SK-N-SH treated with all-trans-retinoic acid at 6 μM for 48 hours (cell line): ENCODE results near the gene SBF2.

Experiments used
- ATAC-seq: fragments of 200-7000 bp; cut with Tn5 transposase; 3 replicates; pipeline ENCODE4 v1.9.1; 2020; ENCODE audit warnings: mild to moderate bottlenecking, moderate library complexity
- ARNTL ChIP-seq: fragments of 450-650 bp; formaldehyde crosslinking; IDR thresholded peaks from 2 replicates; pipeline ENCODE4 v1.5.0; 2020; ENCODE audit warnings: low read depth, mild to moderate bottlenecking, moderate library complexity, borderline replicate concordance
- BACH2 ChIP-seq: fragments of 250-450 bp; sonication (Bioruptor Pico); IDR thresholded peaks from 2 replicates; pipeline ENCODE4 v1.9.0; 2021; ENCODE audit warnings: mild to moderate bottlenecking, borderline replicate concordance
- GLIS3 ChIP-seq: fragments of 250-450 bp; sonication (Bioruptor Pico); IDR thresholded peaks from 2 replicates; pipeline ENCODE4 v1.5.0; 2020; ENCODE audit warnings: mild to moderate bottlenecking, moderate library complexity
- ISL1 ChIP-seq: fragments of 250-450 bp; sonication (Bioruptor Pico); IDR thresholded peaks from 2 replicates; pipeline ENCODE4 v2.1.2; 2022; ENCODE audit warnings: mild to moderate bottlenecking, moderate library complexity
- OSR1 ChIP-seq: fragments of 250-450 bp; sonication (Bioruptor Pico); IDR thresholded peaks from 2 replicates; pipeline ENCODE4 v1.8.0; 2022; ENCODE audit warnings: moderate library complexity, mild to moderate bottlenecking, inconsistent platforms
- PATZ1 ChIP-seq: fragments of 250-450 bp; sonication (Bioruptor Pico); IDR thresholded peaks from 2 replicates; pipeline ENCODE4 v1.8.0; 2020; ENCODE audit warnings: mild to moderate bottlenecking, moderate library complexity, borderline replicate concordance
- PPARA ChIP-seq: fragments of 250-450 bp; sonication (Bioruptor Pico); IDR thresholded peaks from 2 replicates; pipeline ENCODE4 v1.5.0; 2020; ENCODE audit warnings: mild to moderate bottlenecking, borderline replicate concordance
- RARB ChIP-seq: fragments of 250-450 bp; sonication (Bioruptor Pico); IDR thresholded peaks from 2 replicates; pipeline ENCODE4 v1.8.0; 2021; ENCODE audit warnings: mild to moderate bottlenecking, moderate library complexity
- SNAI2 ChIP-seq: fragments of 250-450 bp; sonication (Bioruptor Pico); IDR thresholded peaks from 2 replicates; pipeline ENCODE4 v1.5.0; 2020; ENCODE audit warnings: mild to moderate bottlenecking, moderate library complexity
- TCF4 ChIP-seq: fragments of 250-450 bp; sonication (Bioruptor Pico); IDR thresholded peaks from 2 replicates; pipeline ENCODE4 v1.8.0; 2021; ENCODE audit warnings: mild to moderate bottlenecking, moderate library complexity, borderline replicate concordance
- TOX ChIP-seq: fragments of 250-450 bp; sonication (Bioruptor Pico); IDR thresholded peaks from 2 replicates; pipeline ENCODE4 v1.8.0; 2021; ENCODE audit warnings: mild to moderate bottlenecking, moderate library complexity, borderline replicate concordance
- TSHZ2 ChIP-seq: fragments of 250-450 bp; sonication (Bioruptor Pico); IDR thresholded peaks from 2 replicates; pipeline ENCODE4 v1.5.0; 2020; ENCODE audit warnings: mild to moderate bottlenecking, moderate library complexity
- ZC3H10 ChIP-seq: fragments of 250-450 bp; sonication (Bioruptor Pico); IDR thresholded peaks from 2 replicates; pipeline ENCODE4 v1.5.1; 2021; ENCODE audit warnings: mild to moderate bottlenecking, moderate library complexity
- ZNF565 ChIP-seq: fragments of 450-650 bp; formaldehyde crosslinking; conservative IDR thresholded peaks from 2 replicates; pipeline ENCODE4 v1.5.0; 2020; ENCODE audit warnings: low read depth, mild to moderate bottlenecking, moderate library complexity
- ZNF70 ChIP-seq: fragments of 450-650 bp; formaldehyde crosslinking; IDR thresholded peaks from 2 replicates; pipeline ENCODE4 v1.5.0; 2020; ENCODE audit warnings: mild to moderate bottlenecking, moderate library complexity
- ZNF8 ChIP-seq: fragments of 450-650 bp; formaldehyde crosslinking; IDR thresholded peaks from 2 replicates; pipeline ENCODE4 v1.5.0; 2020; ENCODE audit warnings: mild to moderate bottlenecking, moderate library complexity
- TF ChIP-seq, protein P1 (sequence below): fragments of 250-450 bp; sonication (Bioruptor Pico); IDR thresholded peaks from 2 replicates; pipeline ENCODE4 v1.5.1; 2020; ENCODE audit warnings: low read depth, mild to moderate bottlenecking, moderate library complexity
- TF ChIP-seq, protein P2 (sequence below): fragments of 250-450 bp; sonication (Bioruptor Pico); IDR thresholded peaks from 2 replicates; pipeline ENCODE4 v1.8.0; 2021; ENCODE audit warnings: low read depth, mild to moderate bottlenecking, moderate library complexity, borderline replicate concordance

SBF2 gene

DNA sequence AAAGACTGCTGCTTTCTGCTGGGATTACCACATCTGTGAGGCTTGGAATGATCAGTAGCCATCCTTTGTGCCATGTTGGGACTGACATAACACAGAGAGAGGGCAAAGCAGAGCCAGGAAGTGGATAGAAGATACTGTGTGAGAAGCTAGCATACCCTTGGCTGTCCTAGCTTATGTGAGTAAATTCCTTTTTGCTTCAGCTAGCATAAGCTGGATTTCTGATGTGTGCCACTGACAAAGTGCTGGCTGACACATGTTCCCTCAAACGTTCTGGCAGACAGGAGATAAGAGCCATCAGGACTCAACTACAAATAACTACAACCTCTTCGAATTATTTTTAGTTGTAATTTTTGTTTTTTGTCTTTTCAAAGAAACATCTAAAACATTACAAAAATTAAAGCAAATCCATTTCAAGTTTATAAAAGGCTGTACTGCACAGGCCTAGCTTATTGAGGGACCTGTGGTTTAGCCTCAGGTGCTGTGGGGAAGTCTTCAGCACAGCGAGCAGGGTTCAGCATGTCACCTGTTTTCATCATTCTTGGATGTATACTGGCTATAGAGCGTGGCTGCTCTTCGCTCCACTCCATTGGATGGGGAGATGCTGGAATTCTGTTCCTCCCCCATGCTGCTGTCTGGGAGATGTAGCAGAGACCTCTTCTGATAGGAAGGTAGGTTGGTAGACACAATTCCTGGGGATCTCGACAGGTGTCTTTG is 509.3 kb downstream of the SBF2 start (continued):
- TF ChIP-seq TSHZ2 (CRISPR knock-in tag): no peak
- no peak for TF ChIP-seq ZNF8 (CRISPR knock-in tag)
- no peak for TF ChIP-seq ISL1
- TF ChIP-seq PATZ1 (CRISPR knock-in tag): no peak

DNA sequence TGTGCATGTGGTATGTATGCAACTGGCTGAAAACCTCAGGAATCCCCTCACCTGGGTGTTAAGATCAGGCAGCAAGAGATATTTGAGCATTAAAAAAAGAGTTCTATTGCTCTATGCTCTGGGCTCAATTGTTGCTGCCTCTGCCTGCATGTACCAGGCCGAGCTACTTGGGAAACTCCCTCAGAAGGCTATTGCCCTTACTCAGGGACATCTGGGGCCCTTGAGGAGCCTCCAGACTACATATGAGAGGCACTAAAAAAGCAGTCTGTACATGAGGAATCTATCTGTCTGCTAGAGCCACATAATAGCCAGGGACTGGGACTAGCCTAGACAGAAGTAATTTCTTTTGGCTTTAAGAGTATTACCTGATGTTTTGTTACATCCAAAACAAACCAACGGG is 510.0 kb downstream of the SBF2 start:
- no peak for TF ChIP-seq PPARA
- TF ChIP-seq PATZ1 (CRISPR knock-in tag): no peak
- TF ChIP-seq, protein P1, sequence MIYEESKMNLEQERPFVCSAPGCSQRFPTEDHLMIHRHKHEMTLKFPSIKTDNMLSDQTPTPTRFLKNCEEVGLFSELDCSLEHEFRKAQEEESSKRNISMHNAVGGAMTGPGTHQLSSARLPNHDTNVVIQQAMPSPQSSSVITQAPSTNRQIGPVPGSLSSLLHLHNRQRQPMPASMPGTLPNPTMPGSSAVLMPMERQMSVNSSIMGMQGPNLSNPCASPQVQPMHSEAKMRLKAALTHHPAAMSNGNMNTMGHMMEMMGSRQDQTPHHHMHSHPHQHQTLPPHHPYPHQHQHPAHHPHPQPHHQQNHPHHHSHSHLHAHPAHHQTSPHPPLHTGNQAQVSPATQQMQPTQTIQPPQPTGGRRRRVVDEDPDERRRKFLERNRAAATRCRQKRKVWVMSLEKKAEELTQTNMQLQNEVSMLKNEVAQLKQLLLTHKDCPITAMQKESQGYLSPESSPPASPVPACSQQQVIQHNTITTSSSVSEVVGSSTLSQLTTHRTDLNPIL (CRISPR knock-in tag): no peak
- no peak for TF ChIP-seq ISL1
- TF ChIP-seq ZC3H10 (CRISPR knock-in tag): no peak
- TF ChIP-seq RARB (CRISPR knock-in tag): no peak
- no peak for TF ChIP-seq SNAI2
- no peak for TF ChIP-seq ZNF565
- TF ChIP-seq, protein P2, sequence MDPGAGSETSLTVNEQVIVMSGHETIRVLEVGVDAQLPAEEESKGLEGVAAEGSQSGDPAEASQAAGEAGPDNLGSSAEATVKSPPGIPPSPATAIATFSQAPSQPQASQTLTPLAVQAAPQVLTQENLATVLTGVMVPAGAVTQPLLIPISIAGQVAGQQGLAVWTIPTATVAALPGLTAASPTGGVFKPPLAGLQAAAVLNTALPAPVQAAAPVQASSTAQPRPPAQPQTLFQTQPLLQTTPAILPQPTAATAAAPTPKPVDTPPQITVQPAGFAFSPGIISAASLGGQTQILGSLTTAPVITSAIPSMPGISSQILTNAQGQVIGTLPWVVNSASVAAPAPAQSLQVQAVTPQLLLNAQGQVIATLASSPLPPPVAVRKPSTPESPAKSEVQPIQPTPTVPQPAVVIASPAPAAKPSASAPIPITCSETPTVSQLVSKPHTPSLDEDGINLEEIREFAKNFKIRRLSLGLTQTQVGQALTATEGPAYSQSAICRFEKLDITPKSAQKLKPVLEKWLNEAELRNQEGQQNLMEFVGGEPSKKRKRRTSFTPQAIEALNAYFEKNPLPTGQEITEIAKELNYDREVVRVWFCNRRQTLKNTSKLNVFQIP (CRISPR knock-in tag): no peak
- TF ChIP-seq ZNF8 (CRISPR knock-in tag): no peak
- no peak for TF ChIP-seq TSHZ2 (CRISPR knock-in tag)
- TF ChIP-seq BACH2 (CRISPR knock-in tag): no peak
- TF ChIP-seq GLIS3 (CRISPR knock-in tag): no peak
- TF ChIP-seq TCF4: no peak
- no peak for TF ChIP-seq TOX (CRISPR knock-in tag)
- TF ChIP-seq OSR1 (CRISPR knock-in tag): no peak
- TF ChIP-seq ZNF70 (CRISPR knock-in tag): no peak
- TF ChIP-seq ARNTL: no peak
- TF ChIP-seq, all 23 proteins: peak for 0
- no peak for ATAC-seq
